NCI-H128 (cell line): ENCODE data around the gene ADGRE1.
"Not testable (repeated sequence)": the region's sequence is repeated elsewhere in the genome, so short reads cannot be mapped to it uniquely, and the experiment has no call there.

Experiments used
- DNase-seq: peaks from one replicate; lab custom pipeline; 2025; ENCODE audit not compliant: unreplicated experiment; lab: John Stamatoyannopoulos, UW

ADGRE1 gene

DNA sequence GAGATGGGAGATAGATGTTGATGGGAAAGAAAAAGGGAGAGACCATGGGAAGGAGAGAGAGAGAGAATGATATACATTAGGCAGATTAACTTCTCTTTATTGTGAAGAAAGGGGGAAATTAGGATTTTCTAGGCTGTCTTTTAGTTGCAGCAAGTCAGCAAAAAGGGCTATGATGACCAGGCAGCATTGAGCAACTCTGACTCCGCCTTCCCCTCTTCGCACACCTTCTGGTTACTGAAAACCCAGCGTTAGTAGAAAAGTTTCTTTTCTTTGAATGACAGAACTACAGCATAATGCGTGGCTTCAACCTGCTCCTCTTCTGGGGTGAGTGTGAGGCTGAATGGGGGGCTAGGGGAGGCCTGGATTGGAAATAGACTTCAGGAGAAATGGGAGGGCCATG lies at the start of gene ADGRE1:
Gene ADGRE1, plus strand, starts transcription at position 264 of the 400 bp plus-strand sequence. Its CDS starts 30 bp downstream, at position 294.
- DNase-seq: no peak

GRCh38 chr19:6838062-6838655 lies 49.2 kb upstream of the ADGRE1 start:
- DNase-seq: no peak

DNA sequence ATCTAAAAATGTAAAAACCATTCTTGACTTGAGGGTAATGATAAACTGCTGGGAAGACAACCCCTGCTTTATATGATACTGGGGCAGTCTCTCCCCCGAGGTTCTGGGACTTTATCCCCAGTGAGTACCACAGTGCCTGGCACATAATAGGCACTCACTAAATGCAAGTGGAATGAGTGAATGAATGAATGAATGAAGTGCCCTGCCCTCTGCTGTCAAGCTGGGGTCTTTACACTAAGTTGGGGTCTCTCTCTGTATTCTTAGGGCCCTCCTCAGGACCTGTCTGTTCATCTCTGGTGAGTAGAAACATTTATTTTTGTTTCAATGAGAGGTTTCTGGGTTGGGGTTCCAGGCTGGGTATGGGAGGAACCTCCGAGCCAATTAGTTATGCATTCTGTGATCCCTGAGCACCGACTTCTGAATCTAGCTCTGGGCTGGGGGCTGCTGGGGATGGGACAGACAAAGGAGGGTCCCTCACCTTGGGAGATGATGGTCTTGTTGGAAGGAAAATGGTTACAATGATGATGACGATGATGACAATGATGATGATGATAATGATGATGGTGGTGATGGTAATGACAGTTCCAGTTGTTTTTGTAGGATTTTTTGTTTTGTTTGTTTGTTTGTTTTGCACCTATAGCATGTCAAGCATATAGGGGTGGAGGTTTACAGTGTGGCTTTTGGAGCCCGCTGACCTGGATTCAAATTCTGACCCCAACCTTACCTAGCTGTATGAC lies 44.3 kb upstream of the ADGRE1 start:
- DNase-seq: no peak

DNA sequence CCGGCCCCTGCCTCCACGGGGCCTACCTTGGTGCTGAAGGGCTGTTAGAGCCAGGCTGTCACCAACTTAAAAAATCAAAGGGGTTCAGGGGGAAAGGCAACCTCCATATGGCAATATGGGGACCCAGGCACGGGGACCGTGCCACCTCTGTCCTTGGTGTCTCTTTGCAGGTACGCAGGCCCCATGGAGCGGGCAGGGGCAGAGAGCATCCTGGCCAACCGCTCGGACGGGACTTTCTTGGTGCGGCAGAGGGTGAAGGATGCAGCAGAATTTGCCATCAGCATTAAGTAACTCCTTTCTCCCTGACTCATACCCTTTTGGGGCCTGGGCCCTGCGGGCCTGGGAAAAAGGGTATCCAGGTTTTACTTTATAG lies 39.6 kb upstream of the ADGRE1 start:
- no peak for DNase-seq

- DNase-seq: no peak
Measured at GRCh38 chr19:6848986-6849385, 38.4 kb upstream of the ADGRE1 start.

- DNase-seq: no peak
Measured at GRCh38 chr19:6849876-6850275, 37.5 kb upstream of the ADGRE1 start.

- DNase-seq: no peak
Measured at GRCh38 chr19:6851359-6851758, 36.0 kb upstream of the ADGRE1 start.

- no peak for DNase-seq
Measured at GRCh38 chr19:6852001-6852400, 35.4 kb upstream of the ADGRE1 start.

GRCh38 chr19:6853868-6854267 lies 33.5 kb upstream of the ADGRE1 start:
- no peak for DNase-seq

GRCh38 chr19:6854758-6855157 lies 32.6 kb upstream of the ADGRE1 start:
- DNase-seq: no peak

GRCh38 chr19:6856749-6857372 lies 30.5 kb upstream of the ADGRE1 start:
- no peak for DNase-seq

- no peak for DNase-seq
Measured at GRCh38 chr19:6861683-6862286, 25.6 kb upstream of the ADGRE1 start.

DNA sequence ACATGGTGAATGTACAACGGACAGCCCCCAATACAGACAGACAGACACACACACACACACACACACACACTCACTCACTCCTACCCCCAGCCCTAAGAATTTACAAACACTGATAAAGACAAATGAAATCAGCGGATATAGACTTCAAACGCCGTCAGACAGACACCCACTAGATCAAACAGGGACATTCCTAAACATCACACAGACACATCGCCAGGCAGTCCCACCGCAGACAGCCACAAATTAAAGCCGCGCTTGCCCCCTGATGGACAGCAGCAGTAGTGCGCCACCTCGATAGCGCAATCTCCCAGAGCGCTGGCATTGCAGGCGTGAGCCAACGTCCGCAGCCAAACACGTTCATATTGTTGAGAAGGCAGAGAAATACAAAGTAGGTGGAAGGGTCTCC lies 24.7 kb upstream of the ADGRE1 start:
- no peak for DNase-seq

- DNase-seq: no peak
Measured at GRCh38 chr19:6864325-6864940, 22.9 kb upstream of the ADGRE1 start.

DNA sequence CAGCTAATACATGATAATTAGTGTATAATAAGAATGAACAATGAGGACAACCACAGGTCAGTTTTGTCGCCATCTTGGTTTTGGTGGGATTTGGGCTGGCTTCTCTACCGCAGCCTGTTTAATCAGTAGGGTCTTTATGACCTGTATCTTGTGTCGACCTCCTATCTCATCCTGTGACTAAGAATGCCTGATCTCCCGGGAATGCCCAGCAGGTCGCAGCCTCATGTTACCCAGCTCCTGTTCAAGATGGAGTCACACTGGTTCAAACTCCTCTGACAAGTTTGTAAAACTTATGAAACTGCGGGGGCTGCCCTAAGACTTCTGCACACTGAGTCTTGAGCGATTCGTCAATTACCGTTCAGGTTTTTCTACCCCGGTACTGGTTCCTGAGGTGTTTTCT lies 21.5 kb upstream of the ADGRE1 start:
- DNase-seq: no peak

- no peak for DNase-seq
Measured at GRCh38 chr19:6866741-6867151, 20.6 kb upstream of the ADGRE1 start.

DNA sequence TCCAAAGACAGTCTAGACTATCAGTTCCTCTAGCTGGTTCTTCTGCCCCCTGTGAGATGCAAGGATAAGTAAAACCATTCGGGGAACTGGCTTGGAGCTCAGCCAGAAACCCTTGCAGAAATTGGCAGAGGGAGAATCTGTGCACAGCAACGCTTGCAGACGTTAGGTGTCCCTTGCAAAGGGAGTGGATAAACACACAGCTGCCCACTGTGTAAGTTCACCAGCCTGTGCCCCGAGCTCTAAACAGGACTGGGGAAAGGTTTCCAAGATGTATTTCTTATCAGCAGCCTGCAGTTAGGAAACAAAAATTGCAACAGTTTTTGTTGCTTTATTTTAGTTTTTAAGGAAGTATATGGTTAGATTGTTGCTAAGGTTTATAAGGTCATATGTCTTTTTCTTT lies 19.0 kb upstream of the ADGRE1 start:
- DNase-seq: no peak

GRCh38 chr19:6869151-6869882 lies 18.1 kb upstream of the ADGRE1 start:
- DNase-seq: not testable (repeated sequence)

GRCh38 chr19:6873708-6874431 lies 13.5 kb upstream of the ADGRE1 start:
- no peak for DNase-seq

DNA sequence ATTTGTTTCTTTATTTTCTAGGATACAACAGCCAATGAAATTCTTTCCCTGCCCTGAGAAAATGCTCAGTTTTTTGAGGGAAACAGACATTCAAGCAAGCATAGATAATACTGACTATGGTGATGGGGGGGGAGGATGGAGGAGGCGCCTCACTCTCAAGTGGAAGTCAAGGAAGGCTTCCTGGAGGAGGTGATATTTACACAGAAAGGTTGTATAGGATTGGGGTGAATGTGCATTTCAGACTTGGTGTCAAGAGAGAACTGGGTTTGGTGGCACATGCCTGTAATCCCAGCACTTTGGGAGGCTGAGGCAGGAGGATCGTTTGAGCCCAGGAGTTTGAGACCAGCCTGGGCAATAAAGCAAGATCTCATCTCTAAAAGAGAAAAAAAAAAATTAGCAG lies 12.2 kb upstream of the ADGRE1 start:
- DNase-seq: no peak
